C4-2B (cell line): ENCODE results near the gene KRT79.

Experiments
- H3K27ac ChIP-seq: fragments of 450-650 bp; 2 replicates; pipeline ENCODE4 v1.5.1; 2017
- ZFX ChIP-seq: fragments of 450-650 bp; IDR thresholded peaks from 2 replicates; pipeline ENCODE4 v1.6.1; 2017
- TF ChIP-seq, protein P1 (sequence below): fragments of 450-650 bp; conservative IDR thresholded peaks from 2 replicates; pipeline ENCODE4 v1.5.1; 2017; ENCODE audit warnings: mild to moderate bottlenecking

Gene KRT79

DNA sequence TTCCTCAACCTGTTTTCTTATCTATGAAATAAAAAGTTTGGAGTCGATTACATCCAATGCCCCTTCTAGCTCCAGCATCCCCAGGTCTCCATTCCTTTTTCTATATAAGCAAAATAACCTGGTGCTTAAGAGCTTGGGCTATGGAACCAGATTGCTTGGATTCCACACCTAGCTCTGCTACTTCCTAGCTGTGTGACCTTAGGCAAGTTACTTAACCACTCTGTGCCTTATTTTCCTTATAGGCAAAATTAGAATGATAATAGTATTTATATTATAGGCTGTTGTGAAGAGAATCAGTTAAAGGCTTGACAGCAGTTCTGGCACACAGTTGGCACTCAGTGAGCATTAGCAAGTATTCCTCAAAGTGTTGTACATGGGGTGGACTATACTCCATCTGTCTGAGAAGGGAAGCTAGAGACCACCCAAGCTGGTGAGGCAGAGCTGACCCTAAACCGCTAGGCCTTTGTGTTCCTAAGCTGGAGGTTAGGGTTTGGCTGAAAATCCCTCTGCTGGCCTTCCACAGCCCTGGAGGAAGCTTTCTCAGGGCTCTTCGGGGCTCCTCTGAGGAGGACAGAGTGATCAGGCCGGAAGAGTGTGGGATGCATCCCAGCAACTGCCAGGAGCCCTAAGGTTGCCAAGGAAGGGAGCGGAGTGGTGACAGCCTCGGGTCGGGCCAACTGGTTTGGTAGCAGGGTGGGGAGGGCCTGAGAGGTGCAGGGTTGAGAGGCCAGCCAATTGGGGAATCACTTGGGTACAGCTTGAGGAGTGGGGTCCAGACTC, 14.2 kb downstream of the KRT79 start:
- no peak overlapping the region for H3K27ac ChIP-seq
- TF ChIP-seq ZFX = no peak
- TF ChIP-seq, protein P1, sequence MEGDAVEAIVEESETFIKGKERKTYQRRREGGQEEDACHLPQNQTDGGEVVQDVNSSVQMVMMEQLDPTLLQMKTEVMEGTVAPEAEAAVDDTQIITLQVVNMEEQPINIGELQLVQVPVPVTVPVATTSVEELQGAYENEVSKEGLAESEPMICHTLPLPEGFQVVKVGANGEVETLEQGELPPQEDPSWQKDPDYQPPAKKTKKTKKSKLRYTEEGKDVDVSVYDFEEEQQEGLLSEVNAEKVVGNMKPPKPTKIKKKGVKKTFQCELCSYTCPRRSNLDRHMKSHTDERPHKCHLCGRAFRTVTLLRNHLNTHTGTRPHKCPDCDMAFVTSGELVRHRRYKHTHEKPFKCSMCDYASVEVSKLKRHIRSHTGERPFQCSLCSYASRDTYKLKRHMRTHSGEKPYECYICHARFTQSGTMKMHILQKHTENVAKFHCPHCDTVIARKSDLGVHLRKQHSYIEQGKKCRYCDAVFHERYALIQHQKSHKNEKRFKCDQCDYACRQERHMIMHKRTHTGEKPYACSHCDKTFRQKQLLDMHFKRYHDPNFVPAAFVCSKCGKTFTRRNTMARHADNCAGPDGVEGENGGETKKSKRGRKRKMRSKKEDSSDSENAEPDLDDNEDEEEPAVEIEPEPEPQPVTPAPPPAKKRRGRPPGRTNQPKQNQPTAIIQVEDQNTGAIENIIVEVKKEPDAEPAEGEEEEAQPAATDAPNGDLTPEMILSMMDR = no peak

GRCh38 chr12:52818887-52819420, 15.2 kb downstream of the KRT79 start:
- TF ChIP-seq ZFX = no peak
- TF ChIP-seq, protein P1 = no peak
- H3K27ac ChIP-seq = no peak overlapping the region

DNA sequence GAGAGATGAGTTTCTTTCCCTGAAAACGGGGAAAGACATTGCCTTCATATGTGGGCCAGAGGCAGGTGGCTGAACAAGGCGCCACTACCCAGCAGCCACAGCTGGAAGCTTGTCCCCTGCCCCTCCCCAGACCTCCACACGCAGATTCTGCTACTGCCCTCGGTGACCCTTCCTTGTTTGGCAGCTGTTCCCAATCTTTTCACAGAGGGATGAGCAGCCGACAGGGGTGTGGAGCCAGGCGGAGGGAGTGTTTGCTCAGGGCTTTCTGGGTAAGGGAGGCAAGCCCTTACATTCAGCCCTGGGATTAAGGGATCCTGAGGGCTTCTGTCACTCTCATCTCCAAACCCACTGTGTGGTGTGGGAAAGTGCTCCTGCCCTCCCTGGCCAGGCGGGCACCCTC, 15.7 kb downstream of the KRT79 start:
- no peak for TF ChIP-seq ZFX
- TF ChIP-seq, protein P1 = no peak
- no peak overlapping the region for H3K27ac ChIP-seq

- TF ChIP-seq, protein P1 = no peak
- TF ChIP-seq ZFX = no peak
- H3K27ac ChIP-seq = no peak overlapping the region
Measured at GRCh38 chr12:52817699-52818238, 16.3 kb downstream of the KRT79 start.

GRCh38 chr12:52817003-52817698, 17.0 kb downstream of the KRT79 start:
- no peak for TF ChIP-seq ZFX
- TF ChIP-seq, protein P1 = no peak
- H3K27ac ChIP-seq = no peak overlapping the region

DNA sequence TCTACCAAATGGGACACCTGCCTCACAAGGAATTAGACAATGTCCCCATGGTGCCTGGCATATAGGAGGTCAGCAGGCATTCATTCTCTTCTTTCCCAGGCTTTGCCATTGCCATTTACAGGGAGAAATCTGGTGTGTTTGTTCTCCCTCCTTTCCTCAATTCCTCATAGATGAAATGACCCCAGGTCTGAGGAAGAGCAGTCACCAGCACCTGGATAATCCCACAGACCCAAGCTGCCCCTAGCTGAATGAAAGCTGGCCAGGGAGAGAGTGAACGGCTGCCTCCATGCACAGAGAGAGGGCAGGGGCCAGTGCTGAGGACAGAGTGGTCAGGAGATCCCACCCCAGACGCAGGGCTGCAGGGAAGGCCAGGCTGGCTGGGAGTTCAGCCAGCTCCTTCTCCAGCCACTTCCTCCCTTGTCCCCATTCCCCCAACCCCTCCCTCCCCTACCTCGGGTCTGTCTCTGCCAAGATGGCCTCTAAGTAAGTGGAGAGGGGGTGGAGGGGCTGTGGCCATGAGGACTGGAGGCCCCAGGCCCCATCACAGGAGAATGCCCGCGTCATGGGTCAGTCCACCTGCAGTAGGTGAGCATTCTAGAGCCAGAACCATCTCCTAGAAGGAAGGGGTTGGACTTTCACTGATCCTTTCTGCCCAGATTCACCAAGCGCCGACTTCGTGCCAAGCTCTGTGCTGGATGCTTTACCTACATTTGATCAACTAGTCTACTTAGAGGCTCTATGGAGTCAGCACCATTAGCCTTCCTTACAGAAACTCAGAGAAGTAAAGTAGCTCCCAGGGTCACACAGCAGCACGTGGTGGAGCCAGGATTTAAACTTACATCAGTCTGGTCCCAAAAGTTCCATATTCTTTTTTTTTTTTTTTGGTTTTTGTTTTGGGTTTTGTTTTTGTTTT, 18.2 kb downstream of the KRT79 start:
- no peak overlapping the region for H3K27ac ChIP-seq
- TF ChIP-seq ZFX = no peak
- TF ChIP-seq, protein P1 = no peak
